GM19035 (cell line): ENCODE measurements around the gene WFDC10A.
"Not testable (repeated sequence)": the region's sequence is repeated elsewhere in the genome, so short reads cannot be mapped to it uniquely, and the experiment has no call there.

Experiments used
- ATAC-seq: cut with Tn5 transposase; IDR thresholded peaks from one replicate; pipeline ENCODE4 v1.9.1; 2021; ENCODE audit not compliant: unreplicated experiment

The WFDC10A gene

DNA sequence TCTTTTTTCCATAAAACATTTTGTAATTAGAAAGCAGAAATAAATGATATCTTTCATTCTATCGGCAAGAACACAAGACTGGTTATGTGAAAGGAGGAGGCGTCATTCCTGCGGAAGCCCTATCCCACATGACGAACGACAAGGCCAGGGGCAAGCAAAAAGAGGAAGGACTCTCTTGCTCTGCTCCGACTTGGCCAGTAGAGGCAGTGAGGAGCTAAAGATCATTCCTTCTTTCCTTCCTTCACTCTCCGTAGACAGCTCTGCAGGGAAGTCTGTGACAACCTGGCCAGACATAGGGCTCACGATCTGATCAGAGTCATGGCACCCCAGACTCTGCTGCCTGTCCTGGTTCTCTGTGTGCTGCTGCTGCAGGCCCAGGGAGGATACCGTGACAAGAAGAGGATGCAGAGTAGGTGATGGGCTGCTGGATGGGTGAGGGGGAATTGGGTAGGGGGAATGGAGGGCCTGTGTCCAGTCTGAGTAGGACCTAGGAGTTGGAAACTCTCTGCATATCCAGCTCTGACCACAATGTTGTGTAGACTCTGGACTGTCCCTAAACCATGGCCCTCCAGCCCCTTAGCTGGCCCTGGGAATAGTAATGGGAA, at the start of gene WFDC10A:
WFDC10A (plus strand) TSS at position 244 of the 605 bp plus-strand sequence; CDS start at position 319, 75 bp downstream.
- ATAC-seq: no peak

DNA sequence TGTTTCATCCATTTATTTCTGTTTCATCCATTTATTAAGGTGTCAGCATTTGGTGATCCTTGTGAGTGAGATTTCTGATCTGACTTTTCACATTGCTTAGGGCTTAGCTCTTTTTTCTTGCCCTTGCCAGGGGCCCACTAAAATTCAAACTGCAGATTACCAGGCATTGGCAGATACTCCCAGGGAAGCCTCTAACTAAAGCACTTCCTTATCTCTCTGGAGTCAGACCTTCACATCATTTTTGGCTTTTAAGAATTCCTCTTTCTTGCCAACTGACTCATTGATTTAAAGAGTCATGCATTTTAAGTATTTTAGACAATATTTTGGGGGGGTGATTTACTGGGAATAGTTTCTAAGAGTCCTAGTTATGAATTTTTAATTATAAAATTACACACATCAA, 47.8 kb upstream of the WFDC10A start:
- no peak for ATAC-seq

DNA sequence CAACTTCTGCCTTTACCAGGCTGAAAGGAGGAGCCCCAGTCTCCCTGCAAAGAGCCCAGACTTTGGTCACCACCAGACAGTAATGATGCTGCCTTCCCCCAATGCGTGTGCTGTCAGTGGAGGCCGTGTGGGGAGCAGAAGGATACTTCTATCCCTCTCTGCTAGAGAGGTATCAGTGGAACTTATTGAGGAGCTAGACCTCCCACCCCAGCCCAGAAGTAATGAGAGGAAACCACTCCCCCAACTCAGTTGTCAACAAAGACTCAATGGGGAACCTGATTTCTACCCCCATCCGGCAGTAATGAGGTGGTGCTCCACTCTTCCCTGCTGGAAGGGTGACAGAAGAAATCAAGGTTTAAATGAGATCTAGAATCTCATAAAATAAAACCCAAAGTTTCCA, 46.0 kb upstream of the WFDC10A start:
- no peak for ATAC-seq

DNA sequence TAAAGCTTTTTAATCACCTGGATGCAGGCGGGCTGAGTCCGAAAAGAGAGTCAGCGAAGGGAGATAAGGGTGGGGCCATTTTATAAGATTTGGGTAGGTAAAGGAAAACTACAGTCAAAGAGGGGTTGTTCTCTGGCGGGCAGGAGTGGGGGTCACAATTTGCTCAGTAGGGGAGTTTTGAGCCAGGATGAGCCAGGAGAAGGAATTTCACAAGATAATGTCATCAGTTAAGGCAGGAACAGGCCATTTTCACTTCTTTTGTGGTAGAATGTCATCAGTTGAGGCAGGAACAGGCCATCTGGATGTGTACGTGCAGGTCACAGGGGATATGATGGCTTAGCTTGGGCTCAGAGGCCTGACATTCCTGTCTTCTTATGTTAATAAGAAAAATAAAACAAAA, 45.2 kb upstream of the WFDC10A start:
- ATAC-seq: not testable (repeated sequence)

DNA sequence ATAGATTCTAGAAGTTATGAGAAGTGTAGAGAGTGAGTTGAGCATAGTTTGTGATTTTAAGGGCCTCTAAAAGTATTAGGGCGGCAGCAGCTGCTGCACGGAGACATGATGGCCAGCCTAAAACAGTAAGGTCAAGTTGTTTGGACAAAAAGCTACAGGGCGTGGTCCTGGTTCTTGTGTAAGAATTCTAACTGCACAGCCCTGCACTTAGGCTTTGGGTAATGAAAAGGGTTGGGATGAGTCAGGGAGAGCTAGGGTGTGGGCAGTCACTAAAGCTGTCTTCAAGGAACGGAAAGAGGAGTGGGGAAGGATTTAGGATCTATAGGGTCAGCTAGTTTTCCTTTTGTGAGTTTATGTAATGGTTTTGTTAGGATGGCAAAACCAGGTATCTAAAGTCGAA, 43.6 kb upstream of the WFDC10A start:
- not testable (repeated sequence) for ATAC-seq

DNA sequence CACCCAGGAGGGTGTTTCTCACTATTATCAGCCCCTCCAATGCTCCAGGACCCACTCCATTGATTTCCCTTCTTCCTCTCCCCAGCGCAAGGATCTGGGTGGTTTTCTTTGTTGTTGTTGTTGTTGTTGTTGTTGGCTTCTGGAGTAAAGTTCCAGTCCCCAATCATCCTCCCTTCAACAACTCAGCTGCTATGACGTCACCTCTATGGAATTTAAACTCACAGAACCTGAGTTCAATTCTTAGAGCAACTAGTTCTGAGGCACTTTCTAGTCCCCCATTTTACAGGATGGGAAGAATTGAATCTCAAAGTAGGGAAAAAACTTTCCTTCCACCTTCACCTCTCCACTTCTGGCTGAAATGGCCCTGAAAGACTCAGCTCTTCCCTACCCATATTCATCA, 40.7 kb upstream of the WFDC10A start:
- ATAC-seq: no peak

DNA sequence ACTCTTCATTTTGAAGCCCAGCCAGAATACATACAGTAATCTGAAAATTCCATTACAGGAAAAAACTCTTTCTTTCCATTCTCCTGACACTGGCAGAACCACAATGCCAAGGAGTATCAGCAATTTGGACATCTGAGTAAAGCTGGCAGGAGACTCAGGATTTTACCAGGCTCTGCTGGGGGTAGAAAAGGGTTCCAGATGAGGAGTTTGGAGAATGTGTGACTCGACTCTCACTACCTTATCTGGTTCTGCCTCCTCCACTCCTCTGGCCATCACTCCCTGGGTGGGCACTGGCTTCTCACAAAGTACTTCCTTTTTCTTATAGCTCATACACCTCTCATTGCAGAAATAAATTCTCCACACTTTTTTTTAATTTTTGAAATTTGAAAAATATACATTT, 39.8 kb upstream of the WFDC10A start:
- no peak for ATAC-seq

DNA sequence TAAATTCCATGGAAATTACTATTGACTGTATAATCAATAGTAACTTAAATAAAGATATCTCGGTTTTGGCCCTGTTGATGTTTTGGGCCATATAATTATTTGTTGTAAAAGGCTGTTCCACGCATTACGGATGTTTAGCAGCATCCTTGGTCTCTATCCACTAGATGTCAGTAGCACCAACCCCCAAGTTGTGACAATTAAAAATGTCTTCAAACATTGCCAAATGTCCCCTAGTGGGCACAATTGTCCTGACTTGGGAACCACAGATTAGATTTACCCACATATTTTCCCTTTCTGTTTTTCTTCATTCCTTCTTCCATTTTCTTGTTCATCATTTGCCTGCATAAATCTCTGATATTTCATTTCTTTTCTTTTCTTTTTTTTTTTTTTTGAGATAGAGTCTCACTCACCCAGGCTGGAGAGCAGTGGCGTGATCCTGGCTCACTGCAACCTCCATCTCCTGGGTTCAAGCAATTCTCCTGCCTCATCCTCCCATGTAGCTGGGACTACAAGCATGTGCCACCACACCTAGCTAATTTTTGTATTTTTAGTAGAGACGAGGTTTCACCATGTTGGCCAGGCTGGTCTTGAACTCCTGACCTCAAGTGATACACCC, 36.9 kb upstream of the WFDC10A start:
- no peak for ATAC-seq

DNA sequence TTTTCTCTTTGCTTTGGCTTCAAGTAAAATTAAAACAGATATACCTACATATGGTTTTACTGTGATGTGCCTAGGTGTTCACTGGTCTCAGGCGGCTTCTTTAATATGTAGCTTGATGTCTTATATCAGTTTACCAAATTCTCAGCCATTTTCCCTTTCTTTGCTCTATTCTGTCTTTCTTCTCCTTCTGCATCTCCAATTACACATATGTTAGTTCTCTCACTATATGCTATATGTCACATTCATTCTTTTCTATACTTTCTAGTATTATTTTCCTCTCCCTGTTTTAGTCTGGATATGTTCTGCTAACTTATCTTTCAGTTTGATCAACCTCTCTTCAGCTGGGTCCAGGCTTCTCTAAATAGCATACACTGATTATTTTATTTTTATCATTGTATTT, 36.0 kb upstream of the WFDC10A start:
- no peak for ATAC-seq

DNA sequence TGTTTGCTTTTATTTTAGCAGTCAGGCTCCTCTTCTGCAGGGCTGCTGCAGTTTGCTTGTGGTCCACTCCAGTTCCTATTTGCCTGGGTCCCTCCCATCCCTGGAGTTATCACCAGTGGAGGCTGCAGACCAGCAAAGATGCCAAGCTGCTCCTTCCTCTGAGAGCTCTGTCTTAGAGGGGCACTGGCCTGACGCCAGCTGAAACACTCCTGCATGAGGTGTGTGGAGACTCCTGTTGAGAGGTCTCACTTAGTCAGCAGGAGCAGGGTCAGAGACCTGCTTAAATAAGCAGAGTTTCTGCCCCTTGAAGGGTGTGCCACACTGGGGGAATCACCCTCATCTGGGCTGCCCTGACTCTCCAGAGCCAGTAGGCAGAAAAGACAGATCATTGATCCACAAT, 34.3 kb upstream of the WFDC10A start:
- ATAC-seq: no peak

DNA sequence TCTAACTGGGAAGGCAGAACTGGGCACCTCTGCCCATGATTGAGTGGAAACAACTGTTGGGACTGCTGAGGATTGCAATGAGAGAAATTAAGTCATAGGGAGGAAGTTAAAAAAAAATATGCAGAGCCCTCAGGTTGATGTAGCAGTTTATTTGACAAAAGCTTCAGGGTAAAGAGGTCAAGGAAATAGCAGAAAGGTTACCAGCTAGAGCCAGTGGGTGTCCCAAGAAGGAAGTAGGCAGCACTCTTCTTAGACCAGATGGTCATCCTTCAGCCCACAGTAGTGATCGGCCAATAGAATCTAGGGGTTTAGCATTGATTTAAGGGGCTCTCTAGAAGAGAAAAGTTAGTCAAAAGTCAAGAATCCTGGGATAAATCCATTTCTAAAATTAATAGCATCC, 21.7 kb upstream of the WFDC10A start:
- no peak for ATAC-seq

DNA sequence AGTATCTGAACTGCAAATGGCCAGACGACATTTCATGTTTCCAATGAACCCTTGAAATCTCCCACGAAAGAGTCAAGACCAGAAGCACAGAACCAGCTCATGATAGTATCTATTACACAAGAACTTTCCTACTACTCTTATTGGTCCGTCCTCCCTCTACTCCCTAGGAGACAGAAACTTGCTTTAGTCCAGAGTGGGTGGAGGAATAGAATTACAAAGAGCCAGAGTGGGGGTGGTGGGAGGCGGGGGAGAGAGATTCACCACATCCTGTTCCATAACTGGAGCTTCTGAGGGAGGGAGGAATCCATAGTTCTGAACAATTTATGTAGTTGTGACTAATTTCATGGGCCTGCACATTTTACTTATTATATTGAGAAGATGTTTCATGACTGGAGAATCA, 18.5 kb upstream of the WFDC10A start:
- ATAC-seq: no peak

DNA sequence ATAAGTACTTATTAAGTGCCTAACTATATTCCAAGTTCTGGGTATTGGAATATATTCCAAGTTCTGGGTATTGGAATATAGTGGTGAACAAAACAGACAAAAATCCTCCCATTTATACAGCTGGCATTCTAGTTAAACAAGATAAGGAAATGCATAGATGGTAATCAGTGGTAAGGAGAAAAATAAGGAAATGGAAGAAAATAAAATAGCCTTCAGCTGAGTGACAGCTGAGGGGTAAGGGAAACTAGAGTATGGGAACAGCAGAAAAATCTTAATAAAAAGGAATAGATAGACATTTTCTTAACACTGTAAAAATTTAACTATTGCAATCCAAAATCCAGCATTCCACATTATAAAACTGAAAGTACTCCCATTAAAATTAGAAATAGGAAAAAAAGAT, 17.2 kb upstream of the WFDC10A start:
- ATAC-seq: no peak

DNA sequence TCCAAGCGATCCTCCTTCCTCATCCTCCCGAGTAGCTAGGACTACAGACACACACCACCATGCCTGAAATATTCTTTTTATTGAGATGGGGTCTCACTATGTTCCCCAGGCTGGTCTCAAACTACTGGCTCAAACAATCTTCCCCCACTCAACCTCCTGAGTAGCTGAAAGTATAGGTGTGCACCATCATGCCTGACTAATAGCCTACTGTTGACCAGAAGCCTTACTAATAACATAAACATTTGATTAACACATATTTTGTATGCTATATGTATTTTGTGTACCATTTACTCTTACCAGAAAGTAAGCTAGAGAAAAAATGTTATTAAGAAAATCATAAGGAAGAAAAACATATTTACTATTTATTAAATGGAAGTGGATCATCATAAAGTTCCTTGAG, 11.9 kb upstream of the WFDC10A start:
- no peak for ATAC-seq

DNA sequence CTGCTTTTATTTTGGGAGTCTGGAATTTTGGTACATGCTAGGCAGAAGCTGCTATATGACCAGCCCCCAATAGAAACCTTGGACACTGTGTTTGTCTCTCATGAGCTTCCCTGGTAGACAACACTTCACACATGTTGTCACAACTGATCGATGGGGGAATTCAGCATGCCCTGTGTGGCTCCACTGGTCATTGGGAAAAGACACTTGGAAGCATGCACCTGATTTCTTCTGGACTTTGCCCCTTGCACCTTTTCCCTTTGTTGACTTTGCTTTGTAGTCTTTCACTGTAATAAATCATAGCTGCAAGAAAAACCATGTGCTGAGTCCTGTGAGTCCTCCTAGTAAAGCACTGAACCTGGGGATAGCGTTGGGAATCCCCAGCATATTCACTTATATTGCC, 7.9 kb upstream of the WFDC10A start:
- no peak for ATAC-seq

DNA sequence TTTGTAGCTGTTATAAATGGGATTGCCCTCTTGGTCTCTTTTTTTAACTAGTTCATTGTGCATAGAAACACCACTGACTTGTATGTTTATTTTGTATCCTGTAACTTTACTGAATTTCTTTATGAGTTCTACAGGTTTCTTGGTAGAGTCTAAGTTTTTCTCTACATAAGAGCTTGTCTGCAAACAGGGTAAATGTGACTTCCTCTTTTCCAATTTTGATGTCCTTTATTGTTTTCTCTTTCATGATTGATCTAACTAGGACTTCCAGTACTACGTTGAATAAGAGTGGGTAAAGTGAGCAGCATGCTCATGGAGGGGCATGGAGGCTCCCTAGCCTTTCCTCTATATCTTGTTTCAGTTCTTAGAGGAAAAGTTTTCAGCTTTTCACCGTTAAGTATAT, 3.0 kb upstream of the WFDC10A start:
- no peak for ATAC-seq

DNA sequence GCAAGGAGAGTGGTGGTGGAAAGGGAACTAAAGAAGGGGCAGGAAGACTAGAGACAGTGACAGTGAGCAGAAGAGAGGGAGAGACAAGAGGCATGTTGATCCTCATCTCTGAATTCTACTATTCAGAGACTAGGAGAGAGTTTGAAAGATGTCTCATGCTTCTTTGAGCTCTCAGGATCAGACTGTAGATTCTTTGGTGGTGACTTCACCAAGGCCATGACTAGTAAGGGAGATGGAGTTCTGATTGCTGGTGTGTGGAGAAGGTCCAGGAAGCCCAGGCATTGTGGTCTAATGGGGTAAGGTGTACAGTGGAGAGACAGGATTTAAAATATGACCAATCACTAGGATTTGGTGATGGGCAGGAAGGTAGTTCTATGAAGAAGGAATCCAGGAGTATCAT, 832 bp downstream of the WFDC10A start:
- no peak for ATAC-seq

DNA sequence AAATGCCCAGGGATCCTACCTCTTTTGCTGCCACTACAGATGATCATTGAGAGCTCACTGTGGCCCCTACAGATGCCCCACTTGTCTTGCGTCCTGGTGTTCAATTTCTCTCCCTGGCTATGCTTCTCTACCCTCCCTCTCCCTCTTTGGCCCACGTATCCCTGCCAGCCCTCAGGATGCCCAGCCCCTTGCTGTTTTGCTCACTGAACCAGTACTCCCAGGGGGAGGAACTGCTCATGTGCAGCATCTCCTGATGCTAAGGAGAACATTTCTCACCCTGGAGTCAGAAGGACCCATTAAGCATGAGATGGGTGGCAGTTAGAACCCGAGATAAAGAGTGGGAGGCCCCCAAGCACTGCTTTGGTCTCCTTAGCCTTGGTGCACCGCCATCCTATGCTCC, 1.6 kb downstream of the WFDC10A start, which contains the start of gene WFDC9:
WFDC9 (minus strand) TSS at position 101 of the 400 bp plus-strand sequence. CDS start 21,103 bp downstream, outside the sequence.
- ATAC-seq: no peak

DNA sequence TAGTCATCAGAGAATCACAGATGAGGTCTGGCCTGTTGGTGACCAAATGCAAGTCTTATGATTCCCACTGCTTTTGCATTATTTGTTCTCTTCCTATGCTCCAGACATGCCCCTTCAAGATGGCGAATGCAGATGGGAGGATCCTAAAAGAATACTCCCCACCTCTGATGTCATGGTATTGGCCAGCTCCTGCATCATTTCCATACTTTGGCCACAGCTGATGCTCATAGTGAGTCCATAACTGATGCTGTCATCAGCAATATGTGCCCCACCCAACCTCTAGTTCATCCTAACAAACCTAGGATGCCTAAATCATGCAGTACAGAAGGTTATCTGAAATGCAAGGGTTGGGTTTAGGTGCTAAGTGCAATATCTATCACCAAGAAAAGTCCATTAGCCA, 7.0 kb downstream of the WFDC10A start:
- ATAC-seq: no peak

DNA sequence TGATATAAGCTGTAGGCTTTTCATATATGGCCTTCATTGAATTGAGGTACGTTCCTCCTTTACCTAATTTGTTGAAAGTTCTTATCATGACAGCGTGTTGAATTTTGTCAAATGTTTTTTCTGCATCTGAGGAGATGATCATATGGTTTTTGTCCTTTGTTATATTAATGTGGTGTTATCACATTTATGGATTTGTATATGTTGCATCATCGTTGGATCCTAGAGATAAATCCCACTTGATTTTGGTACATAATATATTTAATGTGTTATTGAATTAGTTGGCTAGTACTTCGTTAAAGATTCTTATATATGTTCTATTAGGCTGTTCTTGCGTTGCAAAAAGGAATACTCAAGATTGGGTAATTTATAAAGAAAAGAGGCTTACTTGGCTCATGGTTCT, 10.1 kb downstream of the WFDC10A start:
- no peak for ATAC-seq

DNA sequence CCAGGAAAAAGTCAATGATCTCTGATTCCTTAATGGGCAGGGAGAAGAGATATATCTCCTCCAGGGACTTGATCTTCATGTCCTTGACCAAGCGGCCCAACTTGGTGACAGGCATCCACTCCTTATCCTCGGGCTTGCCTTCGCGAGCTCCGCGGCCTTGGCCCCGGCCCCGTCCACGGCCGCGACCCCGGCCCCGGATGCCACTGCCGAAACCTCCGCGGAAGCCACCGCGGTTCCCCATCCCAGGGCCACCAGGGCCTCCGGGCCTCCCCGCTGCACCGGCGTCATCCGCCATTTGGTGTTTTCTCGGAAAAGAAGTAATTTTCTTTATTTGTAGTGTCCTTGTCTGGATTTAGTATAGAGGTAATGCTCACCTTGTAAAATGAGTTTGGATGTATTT, 11.5 kb downstream of the WFDC10A start:
- ATAC-seq: not testable (repeated sequence)

DNA sequence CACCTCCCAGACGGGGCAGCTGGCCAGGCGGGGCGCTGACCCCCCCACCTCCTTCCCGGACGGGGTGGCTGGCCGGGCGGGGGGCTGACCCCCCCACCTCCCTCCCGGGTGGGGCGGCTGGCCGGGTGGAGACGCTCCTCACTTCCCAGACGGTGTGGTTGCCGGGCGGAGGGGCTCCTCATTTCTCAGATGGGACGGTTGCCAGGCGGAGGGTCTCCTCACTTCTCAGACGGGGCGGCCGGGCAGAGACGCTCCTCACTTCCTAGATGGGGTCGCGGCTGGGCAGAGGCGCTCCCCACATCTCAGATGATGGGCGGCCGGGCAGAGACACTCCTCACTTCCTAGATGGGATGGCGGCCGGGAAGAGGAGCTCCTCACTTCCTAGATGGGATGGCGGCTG, 16.3 kb downstream of the WFDC10A start:
- ATAC-seq: not testable (repeated sequence)

DNA sequence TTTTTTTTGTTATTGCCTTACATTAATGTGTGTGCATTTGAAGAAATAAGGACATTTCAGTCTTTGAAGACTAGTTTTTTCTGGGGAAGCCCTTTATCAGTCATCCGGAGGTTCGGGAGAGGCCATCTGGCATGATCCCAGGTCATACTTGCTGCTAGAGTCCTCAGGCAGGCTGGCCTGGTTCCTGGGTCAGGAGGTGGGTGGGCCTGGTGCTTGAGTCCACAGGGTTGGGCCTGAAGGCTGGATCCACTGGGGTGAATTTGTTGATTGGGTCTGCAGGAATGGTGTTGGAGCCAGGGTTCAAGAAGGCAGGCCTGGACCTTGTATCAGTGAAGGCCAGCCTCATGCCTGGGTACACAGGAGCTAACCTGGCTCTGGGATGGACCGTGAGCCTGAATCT, 17.3 kb downstream of the WFDC10A start:
- no peak for ATAC-seq
